Anterior cingulate cortex (tissue), 58 donors: ENCODE results near the gene PLCZ1.
"Not testable (repeated sequence)": the region's sequence is repeated elsewhere in the genome, so short reads cannot be mapped to it uniquely, and the experiment has no call there.

Source experiments
- DNase-seq, 58 donors: peaks; one replicate each; lab custom pipeline; 2025; lab: John Stamatoyannopoulos, UW

The PLCZ1 gene

GRCh38 chr12:18737819-18738218 lies at the start of gene PLCZ1, which contains the start of gene CAPZA3:
Gene PLCZ1, minus strand, starts transcription at chr12:18738012. Its CDS starts 641 bp downstream, at chr12:18737371.
Gene CAPZA3, plus strand, starts transcription at chr12:18738119. Its CDS starts 150 bp downstream, at chr12:18738269.
- DNase-seq: no peak

- not testable (repeated sequence) for DNase-seq
Measured at GRCh38 chr12:18785465-18785864, 47.7 kb upstream of the PLCZ1 start.

- no peak for DNase-seq
Measured at GRCh38 chr12:18782827-18783226, 45.0 kb upstream of the PLCZ1 start.

GRCh38 chr12:18766479-18766878 lies 28.7 kb upstream of the PLCZ1 start:
- DNase-seq: not testable (repeated sequence)

GRCh38 chr12:18755341-18755740 lies 17.5 kb upstream of the PLCZ1 start:
- no peak for DNase-seq

GRCh38 chr12:18754124-18754707 lies 16.4 kb upstream of the PLCZ1 start:
- no peak for DNase-seq

GRCh38 chr12:18753481-18754123 lies 15.8 kb upstream of the PLCZ1 start:
- no peak for DNase-seq

- no peak for DNase-seq
Measured at GRCh38 chr12:18752947-18753346, 15.1 kb upstream of the PLCZ1 start.

- DNase-seq: no peak
Measured at GRCh38 chr12:18752280-18752920, 14.6 kb upstream of the PLCZ1 start.

GRCh38 chr12:18751866-18752265 lies 14.1 kb upstream of the PLCZ1 start:
- no peak for DNase-seq

GRCh38 chr12:18750085-18750484 lies 12.3 kb upstream of the PLCZ1 start:
- DNase-seq: no peak

GRCh38 chr12:18749386-18749957 lies 11.7 kb upstream of the PLCZ1 start:
- DNase-seq: no peak

GRCh38 chr12:18747895-18748294 lies 10.1 kb upstream of the PLCZ1 start:
- DNase-seq: no peak

- DNase-seq: no peak
Measured at GRCh38 chr12:18731156-18731555, 6.7 kb downstream of the PLCZ1 start.

- no peak for DNase-seq
Measured at GRCh38 chr12:18723752-18724151, 14.1 kb downstream of the PLCZ1 start.

GRCh38 chr12:18721452-18721851 lies 16.4 kb downstream of the PLCZ1 start:
- DNase-seq: no peak

- no peak for DNase-seq
Measured at GRCh38 chr12:18720690-18721089, 17.1 kb downstream of the PLCZ1 start.

- DNase-seq: no peak
Measured at GRCh38 chr12:18719922-18720510, 17.8 kb downstream of the PLCZ1 start.

- no peak for DNase-seq
Measured at GRCh38 chr12:18718462-18718861, 19.4 kb downstream of the PLCZ1 start.

- DNase-seq: no peak
Measured at GRCh38 chr12:18716236-18716635, 21.6 kb downstream of the PLCZ1 start.

GRCh38 chr12:18706798-18707197 lies 31.0 kb downstream of the PLCZ1 start:
- DNase-seq: no peak
